ENCODE results near the gene GABPA.
"Not testable (repeated sequence)": the region's sequence is repeated elsewhere in the genome, so short reads cannot be mapped to it uniquely, and the experiment has no call there.

The GABPA gene

DNA sequence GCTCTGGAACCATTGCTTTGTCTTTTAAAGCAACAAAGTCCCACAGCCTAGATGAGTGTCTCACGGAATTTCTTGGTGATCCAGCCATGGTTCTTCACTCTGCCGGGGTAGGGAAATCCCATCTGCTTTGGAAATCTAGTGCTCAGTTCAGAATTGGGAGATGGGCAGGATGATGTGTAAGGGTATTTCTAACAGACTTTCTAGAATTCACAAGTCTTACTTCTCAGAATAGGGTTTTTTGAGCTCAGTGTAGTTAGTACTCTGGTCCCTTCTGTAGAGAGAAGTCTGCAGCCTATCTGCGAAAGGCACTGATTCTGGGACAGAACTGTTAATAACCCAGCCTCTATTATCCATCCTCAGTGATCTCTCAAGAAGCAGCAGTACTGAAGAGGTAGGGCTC is 25.3 kb downstream of the GABPA start:
- no peak for DNase-seq (ENCODE audit: low read depth)
- TF ChIP-seq CTCF (conservative IDR thresholded peaks at IDR 0.05; ENCODE audit: low read depth, low read length) = no peak
- no peak overlapping the region for H3K4me3 ChIP-seq (ENCODE audit: low read depth, low read length)

GRCh38 chr21:25760677-25761076 is 25.9 kb downstream of the GABPA start:
- no peak for DNase-seq (ENCODE audit: low read depth)
- no peak for TF ChIP-seq CTCF (conservative IDR thresholded peaks at IDR 0.05; ENCODE audit: low read depth, low read length)

DNA sequence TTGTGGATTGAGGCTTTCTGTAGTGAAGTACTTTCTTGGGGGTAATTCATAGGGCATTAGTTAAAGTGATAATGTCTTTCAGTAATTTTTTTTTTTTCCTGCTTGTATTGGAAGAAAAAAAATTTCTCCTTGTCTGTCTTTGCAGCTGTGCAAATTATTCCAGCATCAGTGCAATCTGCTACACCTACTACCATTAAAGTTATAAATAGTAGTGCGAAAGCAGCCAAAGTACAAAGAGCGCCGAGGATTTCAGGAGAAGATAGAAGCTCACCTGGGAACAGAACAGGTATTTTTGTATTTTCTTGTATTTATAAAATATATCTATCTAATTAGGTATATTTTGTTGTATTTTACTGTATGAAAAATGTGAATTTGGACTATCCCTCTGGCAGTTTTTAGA is 29.3 kb downstream of the GABPA start:
- no peak for TF ChIP-seq CTCF (conservative IDR thresholded peaks at IDR 0.05; ENCODE audit: low read depth, low read length)
- H3K4me3 ChIP-seq (ENCODE audit: low read depth, low read length) = no peak overlapping the region
- no peak for DNase-seq (ENCODE audit: low read depth)

More at GRCh38 chr21:25760677-25761076, 25.9 kb downstream of the GABPA start:
- H3K4me3 ChIP-seq (ENCODE audit: low read depth, low read length) = no peak overlapping the region

- no peak for TF ChIP-seq CTCF (conservative IDR thresholded peaks at IDR 0.05; ENCODE audit: low read depth, low read length)
Observed at GRCh38 chr21:25767921-25768320, 33.1 kb downstream of the GABPA start.

GRCh38 chr21:25772686-25773085 is 37.9 kb downstream of the GABPA start:
- no peak for TF ChIP-seq CTCF (conservative IDR thresholded peaks at IDR 0.05; ENCODE audit: low read depth, low read length)
- H3K4me3 ChIP-seq (ENCODE audit: low read depth, low read length) = no peak overlapping the region
- peak; percentile 10 for DNase-seq (ENCODE audit: low read depth)

More at GRCh38 chr21:25767921-25768320, 33.1 kb downstream of the GABPA start:
- DNase-seq (ENCODE audit: low read depth) = no peak
- no peak overlapping the region for H3K4me3 ChIP-seq (ENCODE audit: low read depth, low read length)

- no peak for TF ChIP-seq CTCF (conservative IDR thresholded peaks at IDR 0.05; ENCODE audit: low read depth, low read length)
- H3K4me3 ChIP-seq (ENCODE audit: low read depth, low read length) = no peak overlapping the region
- DNase-seq (ENCODE audit: low read depth) = peak; percentile 3
Observed at GRCh38 chr21:25776440-25776839, 41.7 kb downstream of the GABPA start.

DNA sequence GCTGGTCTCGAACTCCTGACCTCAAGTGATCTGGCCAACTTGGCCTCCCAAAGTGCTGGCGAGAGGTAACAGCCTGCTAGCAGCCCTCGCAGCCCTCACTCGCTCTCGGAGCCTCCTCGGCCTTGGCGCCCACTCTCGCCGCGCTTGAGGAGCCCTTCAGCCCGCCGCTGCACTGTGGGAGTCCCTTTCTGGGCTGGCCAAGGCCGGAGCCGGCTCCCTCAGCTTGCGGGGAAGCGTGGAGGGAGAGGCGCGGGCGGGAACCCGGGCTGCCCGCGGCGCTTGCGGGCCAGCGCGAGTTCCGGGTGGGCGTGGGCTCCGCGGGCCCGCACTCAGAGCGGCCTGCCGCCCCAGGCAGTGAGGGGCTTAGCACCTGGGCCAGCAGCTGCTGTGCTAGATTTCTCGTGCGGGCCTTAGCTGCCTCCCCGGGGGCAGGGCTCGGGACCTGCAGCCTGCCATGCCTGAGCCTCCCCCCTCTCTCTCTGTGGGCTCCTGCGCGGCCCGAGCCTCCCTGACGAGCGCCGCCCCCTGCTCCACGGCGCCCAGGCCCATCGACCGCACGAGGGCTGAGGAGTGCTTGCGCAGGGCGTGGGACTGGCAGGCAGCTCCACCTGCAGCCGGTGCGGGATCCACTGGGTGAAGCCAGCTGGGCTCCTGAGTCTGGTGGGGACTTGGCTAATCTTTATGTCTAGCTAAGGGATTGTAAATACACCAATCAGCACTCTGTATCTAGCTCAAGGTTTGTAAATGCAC is 43.5 kb downstream of the GABPA start:
- not testable (repeated sequence) for H3K4me3 ChIP-seq (ENCODE audit: low read depth, low read length); DNase-seq (ENCODE audit: low read depth)
